Hindlimb muscle (tissue), 1 donor: ENCODE results near the gene CRYAA. TPM values are rescaled to one million over a fixed set of nuclear protein-coding genes. Genes with fewer than 3 reads are reported as not detected.
"Not testable (repeated sequence)": the region's sequence is repeated elsewhere in the genome, so short reads cannot be mapped to it uniquely, and the experiment has no call there.

Source experiments
- DNase-seq: peaks from one replicate; pipeline ENCODE4 v3.0.0-alpha.2; 2013
- polyA plus RNA-seq: library from polyadenylated mRNA; unstranded; fragments of 120-200 nt; gene quantifications from one replicate; pipeline ENCODE4 v1.2.1, GENCODE V29; 2013; ENCODE audit not compliant: insufficient read length

Gene CRYAA
- 0.34 TPM for polyA plus RNA-seq

- not testable (repeated sequence) for DNase-seq
Observed at GRCh38 chr21:43168708-43169107, at the start of gene CRYAA. CRYAA (plus strand) TSS chr21:43169008; CDS start chr21:43169100, 92 bp downstream.

GRCh38 chr21:43130094-43130493 lies 38.7 kb upstream of the CRYAA start:
- DNase-seq = not testable (repeated sequence)

- not testable (repeated sequence) for DNase-seq
Observed at GRCh38 chr21:43134520-43134919, 34.3 kb upstream of the CRYAA start.

GRCh38 chr21:43138944-43139343 lies 29.9 kb upstream of the CRYAA start:
- DNase-seq = not testable (repeated sequence)

GRCh38 chr21:43141407-43141806 lies 27.4 kb upstream of the CRYAA start:
- DNase-seq = not testable (repeated sequence)

- not testable (repeated sequence) for DNase-seq
Observed at GRCh38 chr21:43146637-43147036, 22.2 kb upstream of the CRYAA start.

- not testable (repeated sequence) for DNase-seq
Observed at GRCh38 chr21:43147999-43148398, 20.8 kb upstream of the CRYAA start.

- not testable (repeated sequence) for DNase-seq
Observed at GRCh38 chr21:43149344-43149743, 19.5 kb upstream of the CRYAA start.

GRCh38 chr21:43153601-43154000 lies 15.2 kb upstream of the CRYAA start:
- not testable (repeated sequence) for DNase-seq

- not testable (repeated sequence) for DNase-seq
Observed at GRCh38 chr21:43159279-43160175, 9.3 kb upstream of the CRYAA start.

GRCh38 chr21:43161826-43162707 lies 6.7 kb upstream of the CRYAA start:
- not testable (repeated sequence) for DNase-seq

- DNase-seq = not testable (repeated sequence)
Observed at GRCh38 chr21:43162708-43163205, 6.1 kb upstream of the CRYAA start.

GRCh38 chr21:43164823-43165222 lies 4.0 kb upstream of the CRYAA start:
- not testable (repeated sequence) for DNase-seq

GRCh38 chr21:43165734-43166133 lies 3.1 kb upstream of the CRYAA start:
- DNase-seq = not testable (repeated sequence)

- not testable (repeated sequence) for DNase-seq
Observed at GRCh38 chr21:43169230-43169886, 550 bp downstream of the CRYAA start.

- not testable (repeated sequence) for DNase-seq
Observed at GRCh38 chr21:43169891-43170290, 1.1 kb downstream of the CRYAA start.

- not testable (repeated sequence) for DNase-seq
Observed at GRCh38 chr21:43172812-43173211, 4.0 kb downstream of the CRYAA start.

- DNase-seq = not testable (repeated sequence)
Observed at GRCh38 chr21:43173438-43173837, 4.6 kb downstream of the CRYAA start.

GRCh38 chr21:43173930-43174329 lies 5.1 kb downstream of the CRYAA start:
- DNase-seq = not testable (repeated sequence)

- not testable (repeated sequence) for DNase-seq
Observed at GRCh38 chr21:43174998-43175397, 6.2 kb downstream of the CRYAA start.

- not testable (repeated sequence) for DNase-seq
Observed at GRCh38 chr21:43176621-43177020, 7.8 kb downstream of the CRYAA start.
